SU-DHL-6 (cell line): ENCODE results near the gene TGM2.

ENCODE experiments used
- H2AFZ ChIP-seq: fragments of 200-600 bp; sonication (generic); 2 replicates; pipeline ENCODE4 v1.6.1; 2014; ENCODE audit warnings: low read depth, mild to moderate bottlenecking, moderate library complexity, mixed read lengths, antibody characterized with exemption, low read length; ENCODE audit not compliant: severe bottlenecking
- H3F3A ChIP-seq: fragments of 200-600 bp; shearing (Covaris generic); 2 replicates; pipeline ENCODE4 v1.6.0; 2016; ENCODE audit warnings: antibody characterized with exemption, mild to moderate bottlenecking; ENCODE audit not compliant: insufficient read depth
- H3K27ac ChIP-seq: fragments of 200-600 bp; sonication (generic); 2 replicates; pipeline ENCODE4 v1.5.1; 2016; ENCODE audit warnings: low read depth, mild to moderate bottlenecking, low read length, moderate library complexity, mixed read lengths
- H3K27me3 ChIP-seq: fragments of 200-600 bp; sonication (generic), shearing (Covaris generic); 2 replicates; pipeline ENCODE4 v1.6.0; 2014; ENCODE audit warnings: mild to moderate bottlenecking, low read length
- H3K36me3 ChIP-seq: fragments of 200-600 bp; sonication (generic); 2 replicates; pipeline ENCODE4 v1.6.1; 2014; ENCODE audit warnings: mild to moderate bottlenecking, low read length, mixed read lengths
- H3K4me2 ChIP-seq: fragments of 300-600, 200-600 bp; shearing (Covaris generic), sonication (generic); 2 replicates; pipeline ENCODE4 v1.6.0; 2014; ENCODE audit warnings: low read length, low read depth, mild to moderate bottlenecking; ENCODE audit not compliant: poor library complexity, severe bottlenecking
- H3K4me3 ChIP-seq: fragments of 200-600 bp; sonication (generic); 2 replicates; pipeline ENCODE4 v1.5.1; 2014; ENCODE audit warnings: antibody characterized with exemption, low read length, mild to moderate bottlenecking, mixed read lengths; ENCODE audit not compliant: insufficient read depth, poor library complexity, severe bottlenecking
- H3K79me2 ChIP-seq: fragments of 200-600 bp; sonication (generic); 2 replicates; pipeline ENCODE4 v1.6.1; 2014; ENCODE audit warnings: mild to moderate bottlenecking, low read length, moderate library complexity; ENCODE audit not compliant: insufficient read depth
- H3K9ac ChIP-seq: fragments of 200-600 bp; sonication (generic); 2 replicates; pipeline ENCODE4 v1.7.0; 2014; ENCODE audit warnings: mild to moderate bottlenecking, low read length
- H3K9me2 ChIP-seq: fragments of 200-600 bp; sonication (generic); replicated peaks from 2 replicates; pipeline ENCODE4 v1.6.1; 2014; ENCODE audit warnings: low read length; ENCODE audit not compliant: insufficient read depth
- H3K9me3 ChIP-seq: fragments of 200-600 bp; sonication (generic); 2 replicates; pipeline ENCODE4 v1.6.1; 2014; ENCODE audit warnings: low read length, mixed read lengths; ENCODE audit not compliant: insufficient read depth
- H4K20me1 ChIP-seq: fragments of 200-600 bp; sonication (generic); 2 replicates; pipeline ENCODE4 v1.6.1; 2014; ENCODE audit warnings: low read depth, mild to moderate bottlenecking, antibody characterized with exemption, low read length, moderate library complexity, mixed read lengths
- CTCF ChIP-seq: fragments of 200-600 bp; sonication (generic); IDR thresholded peaks from one replicate; pipeline ENCODE4 v1.5.1; 2017; ENCODE audit warnings: antibody characterized with exemption, mild to moderate bottlenecking, low read length, moderate library complexity; ENCODE audit not compliant: insufficient read depth, poor library complexity, severe bottlenecking
- EZH2phosphoT487 ChIP-seq: fragments of 200-600 bp; sonication (generic), shearing (Covaris generic); conservative IDR thresholded peaks from 2 replicates; pipeline ENCODE4 v1.6.1; 2018; ENCODE audit warnings: mild to moderate bottlenecking, antibody characterized with exemption, low read length, moderate library complexity, mixed read lengths

The TGM2 gene

DNA sequence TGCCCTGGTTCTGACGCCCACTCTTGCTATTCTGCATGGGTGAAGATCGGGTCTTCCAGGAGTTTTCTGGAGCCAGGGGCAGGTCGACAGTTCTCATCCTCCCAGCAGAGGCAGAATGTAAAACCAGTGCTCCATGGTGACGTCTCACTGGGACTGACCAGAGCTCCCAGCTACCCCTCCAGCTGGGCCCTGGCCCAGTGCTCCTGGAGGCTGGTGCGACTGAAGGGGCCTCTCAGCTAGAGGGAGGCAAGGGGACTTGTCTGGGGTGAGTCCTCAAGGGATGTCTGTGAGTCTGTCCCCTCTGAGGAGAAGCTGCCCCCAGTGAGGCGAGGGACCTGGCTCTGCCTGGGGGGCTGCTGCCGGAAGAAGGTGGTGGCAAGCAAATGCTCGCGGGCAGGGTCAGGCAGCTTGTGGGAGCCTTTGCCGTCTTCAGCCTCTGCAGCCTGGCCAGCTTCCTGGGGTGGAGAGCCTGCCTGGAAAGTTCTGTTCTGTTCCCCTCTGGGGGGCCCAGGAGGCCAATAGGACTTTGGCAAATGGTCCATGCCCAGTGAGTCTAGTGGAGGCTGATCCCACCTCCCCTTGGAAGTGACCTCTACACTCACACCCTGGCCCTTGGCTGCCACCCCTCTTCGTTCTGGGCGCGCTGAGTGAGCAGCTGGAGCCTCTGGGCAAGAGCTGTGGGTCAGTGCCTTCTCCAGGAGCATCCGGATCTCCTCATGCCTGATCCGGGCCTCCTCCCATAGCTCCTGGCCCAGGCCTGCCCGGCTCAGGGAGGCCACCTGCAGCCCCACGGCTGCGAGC lies 47.9 kb upstream of the TGM2 start:
- Histone ChIP-seq H3K79me2 (no peaks in the 10 kb centered on the region), H2AFZ (no peak overlapping the region), H3K9me3 (no peaks in the 10 kb centered on the region), H3F3A (no peaks in the 10 kb centered on the region), H3K36me3 (no peaks in the 10 kb centered on the region), H3K9me2 (no peaks in the 10 kb centered on the region), H4K20me1 (no peaks in the 10 kb centered on the region), H3K27ac (no peak overlapping the region), H3K4me2 (no peak overlapping the region), H3K27me3 (no peaks in the 10 kb centered on the region), H3K4me3 (no peak overlapping the region), H3K9ac (no peak overlapping the region)
- TF ChIP-seq CTCF (no peak), EZH2phosphoT487 (no peak)

DNA sequence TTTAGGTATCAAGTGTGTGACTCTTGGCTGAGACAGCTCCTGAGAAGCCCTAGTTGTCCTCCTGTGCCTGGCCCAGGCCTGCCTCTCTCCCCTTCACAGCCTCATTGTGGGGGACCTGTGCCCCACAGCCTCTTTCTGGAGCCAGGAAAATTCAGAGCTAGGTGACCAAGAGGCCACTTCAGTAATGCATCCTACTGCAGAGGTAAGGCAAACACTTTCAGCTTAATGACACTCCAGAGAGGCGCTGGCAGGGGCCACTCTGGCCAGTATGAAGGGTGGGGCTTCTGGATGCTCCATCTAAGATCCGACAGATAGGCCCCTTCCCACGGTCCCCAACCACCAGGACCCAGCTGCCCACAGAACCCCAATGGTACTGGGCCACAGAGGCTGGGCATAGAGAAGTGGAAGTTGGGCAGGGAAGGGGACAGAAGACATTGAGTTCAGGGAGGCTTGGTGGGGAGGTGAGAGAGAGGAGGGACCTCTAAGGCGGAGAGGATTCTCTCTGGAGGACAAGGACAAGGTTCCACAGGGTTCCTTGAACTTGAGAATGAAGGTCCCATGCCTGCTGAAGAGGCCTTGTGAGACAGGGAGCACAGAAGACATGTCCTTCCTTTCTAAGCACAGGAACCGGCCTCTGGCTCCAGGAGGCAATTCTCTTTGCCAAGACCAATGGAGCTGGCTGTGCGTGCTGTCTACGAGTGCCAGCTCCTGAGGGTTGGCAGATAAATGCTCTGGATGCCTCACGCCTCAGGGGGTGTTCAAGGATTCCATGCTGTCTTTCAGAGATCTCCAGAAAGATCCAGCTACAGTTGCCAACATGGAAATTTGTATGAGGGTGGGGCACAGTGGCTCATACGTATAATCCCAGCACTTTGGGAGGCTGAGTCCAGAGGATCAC lies 46.4 kb upstream of the TGM2 start:
- H3K9me2 ChIP-seq = no peaks in the 10 kb centered on the region
- H3K9ac ChIP-seq = no peak overlapping the region
- H3K27me3 ChIP-seq = no peaks in the 10 kb centered on the region
- H3K27ac ChIP-seq = no peak overlapping the region
- H3K4me3 ChIP-seq = no peak overlapping the region
- H3K79me2 ChIP-seq = no peaks in the 10 kb centered on the region
- H3K9me3 ChIP-seq = no peaks in the 10 kb centered on the region
- no peaks in the 10 kb centered on the region for H3K36me3 ChIP-seq
- H3F3A ChIP-seq = no peaks in the 10 kb centered on the region
- no peaks in the 10 kb centered on the region for H4K20me1 ChIP-seq
- H3K4me2 ChIP-seq = no peak overlapping the region
- TF ChIP-seq CTCF (no peak), EZH2phosphoT487 (no peak)
- H2AFZ ChIP-seq = no peak overlapping the region

- no peak overlapping the region for H3K27ac ChIP-seq
- H4K20me1 ChIP-seq = no peaks in the 10 kb centered on the region
- H3K9me3 ChIP-seq = no peaks in the 10 kb centered on the region
- no peaks in the 10 kb centered on the region for H3K27me3 ChIP-seq
- no peak overlapping the region for H2AFZ ChIP-seq
- no peak for TF ChIP-seq CTCF
- no peak for TF ChIP-seq EZH2phosphoT487
- no peaks in the 10 kb centered on the region for H3K9me2 ChIP-seq
- no peak overlapping the region for H3K9ac ChIP-seq
- H3F3A ChIP-seq = no peaks in the 10 kb centered on the region
- H3K4me2 ChIP-seq = no peak overlapping the region
- H3K36me3 ChIP-seq = no peaks in the 10 kb centered on the region
- H3K79me2 ChIP-seq = no peaks in the 10 kb centered on the region
- H3K4me3 ChIP-seq = no peak overlapping the region
These were observed 45.7 kb upstream of the TGM2 start for GRCh38 chr20:38210741-38211140.
